HG03159 (cell line): Measurements from ENCODE around the gene ANXA7.
A peak's percentile ranks its signal among the peaks of the same experiment; 100 is the strongest.

ENCODE experiments used
- ATAC-seq: cut with Tn5 transposase; IDR thresholded peaks from one replicate; pipeline ENCODE4 v1.9.1; 2021; ENCODE audit warnings: mild to moderate bottlenecking, moderate library complexity; ENCODE audit not compliant: unreplicated experiment

ANXA7 gene

GRCh38 chr10:73413528-73414229, at the start of gene ANXA7:
ANXA7 (minus strand) TSS chr10:73414058; CDS start chr10:73400856, 13,202 bp downstream.
- ATAC-seq = peak; percentile 90

- no peak for ATAC-seq
These were observed 47.0 kb upstream of the ANXA7 start for GRCh38 chr10:73460897-73461296.

GRCh38 chr10:73459683-73460314, 45.9 kb upstream of the ANXA7 start:
- no peak for ATAC-seq

- no peak for ATAC-seq
These were observed 42.5 kb upstream of the ANXA7 start for GRCh38 chr10:73456187-73456890.

- no peak for ATAC-seq
These were observed 35.3 kb upstream of the ANXA7 start for GRCh38 chr10:73449113-73449512.

- no peak for ATAC-seq
These were observed 34.5 kb upstream of the ANXA7 start for GRCh38 chr10:73448384-73448783.

- no peak for ATAC-seq
These were observed 33.1 kb upstream of the ANXA7 start for GRCh38 chr10:73446926-73447325.

GRCh38 chr10:73444457-73444856, 30.6 kb upstream of the ANXA7 start:
- ATAC-seq = no peak

GRCh38 chr10:73439605-73440312, 25.9 kb upstream of the ANXA7 start:
- ATAC-seq = no peak

- no peak for ATAC-seq
These were observed 25.2 kb upstream of the ANXA7 start for GRCh38 chr10:73439055-73439454.

- no peak for ATAC-seq
These were observed 19.6 kb upstream of the ANXA7 start, which contains the start of gene MSS51 for GRCh38 chr10:73433538-73433867. MSS51 (minus strand) TSS chr10:73433561; CDS start chr10:73428284, 5,277 bp downstream.

GRCh38 chr10:73432646-73433537, 19.0 kb upstream of the ANXA7 start:
- ATAC-seq = no peak

GRCh38 chr10:73426318-73426717, 12.5 kb upstream of the ANXA7 start:
- ATAC-seq = no peak

- no peak for ATAC-seq
These were observed 10.6 kb upstream of the ANXA7 start for GRCh38 chr10:73424478-73424877.

GRCh38 chr10:73423309-73423708, 9.5 kb upstream of the ANXA7 start:
- ATAC-seq = no peak

- no peak for ATAC-seq
These were observed 2.7 kb upstream of the ANXA7 start for GRCh38 chr10:73416571-73416970.

GRCh38 chr10:73414230-73414945, 530 bp upstream of the ANXA7 start:
- ATAC-seq = peak; percentile 27

GRCh38 chr10:73413108-73413527, 740 bp downstream of the ANXA7 start:
- peak; percentile 29 for ATAC-seq

- ATAC-seq = no peak
These were observed 3.0 kb downstream of the ANXA7 start for GRCh38 chr10:73410897-73411296.
